ENCODE data around the gene TNS4.

DNA sequence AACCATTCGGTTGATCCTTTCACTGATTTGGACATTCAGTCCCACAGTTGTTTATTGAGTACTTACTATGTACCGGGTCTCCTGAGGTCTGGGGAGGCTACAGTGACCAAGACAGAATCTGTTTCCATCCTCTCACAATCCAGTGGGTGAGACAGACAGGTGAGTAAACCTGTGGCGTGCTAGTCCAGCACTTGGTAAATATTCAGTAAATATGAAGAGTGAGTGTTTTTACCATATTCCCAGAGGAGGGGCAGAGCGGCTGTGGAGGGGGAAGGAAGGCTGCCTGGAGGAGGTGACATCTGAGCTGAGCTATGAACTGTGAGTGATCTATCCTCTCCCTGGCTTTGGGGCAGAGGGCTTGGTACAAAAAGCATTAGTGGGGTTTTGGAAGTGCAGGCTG is 32.5 kb upstream of the TNS4 start:
- TF ChIP-seq, protein P1, sequence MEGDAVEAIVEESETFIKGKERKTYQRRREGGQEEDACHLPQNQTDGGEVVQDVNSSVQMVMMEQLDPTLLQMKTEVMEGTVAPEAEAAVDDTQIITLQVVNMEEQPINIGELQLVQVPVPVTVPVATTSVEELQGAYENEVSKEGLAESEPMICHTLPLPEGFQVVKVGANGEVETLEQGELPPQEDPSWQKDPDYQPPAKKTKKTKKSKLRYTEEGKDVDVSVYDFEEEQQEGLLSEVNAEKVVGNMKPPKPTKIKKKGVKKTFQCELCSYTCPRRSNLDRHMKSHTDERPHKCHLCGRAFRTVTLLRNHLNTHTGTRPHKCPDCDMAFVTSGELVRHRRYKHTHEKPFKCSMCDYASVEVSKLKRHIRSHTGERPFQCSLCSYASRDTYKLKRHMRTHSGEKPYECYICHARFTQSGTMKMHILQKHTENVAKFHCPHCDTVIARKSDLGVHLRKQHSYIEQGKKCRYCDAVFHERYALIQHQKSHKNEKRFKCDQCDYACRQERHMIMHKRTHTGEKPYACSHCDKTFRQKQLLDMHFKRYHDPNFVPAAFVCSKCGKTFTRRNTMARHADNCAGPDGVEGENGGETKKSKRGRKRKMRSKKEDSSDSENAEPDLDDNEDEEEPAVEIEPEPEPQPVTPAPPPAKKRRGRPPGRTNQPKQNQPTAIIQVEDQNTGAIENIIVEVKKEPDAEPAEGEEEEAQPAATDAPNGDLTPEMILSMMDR (IDR thresholded peaks at IDR 0.05) = no peak
- TF ChIP-seq POLR2A (IDR thresholded peaks at IDR 0.05) = no peak
